HG03342 (cell line): ENCODE data around the gene ACTN1.
A peak's percentile ranks its signal among the peaks of the same experiment; 100 is the strongest.

Experiments used
- ATAC-seq: cut with Tn5 transposase; IDR thresholded peaks from one replicate; pipeline ENCODE4 v1.9.1; 2021; ENCODE audit warnings: mild to moderate bottlenecking, moderate library complexity; ENCODE audit not compliant: unreplicated experiment

Gene ACTN1

DNA sequence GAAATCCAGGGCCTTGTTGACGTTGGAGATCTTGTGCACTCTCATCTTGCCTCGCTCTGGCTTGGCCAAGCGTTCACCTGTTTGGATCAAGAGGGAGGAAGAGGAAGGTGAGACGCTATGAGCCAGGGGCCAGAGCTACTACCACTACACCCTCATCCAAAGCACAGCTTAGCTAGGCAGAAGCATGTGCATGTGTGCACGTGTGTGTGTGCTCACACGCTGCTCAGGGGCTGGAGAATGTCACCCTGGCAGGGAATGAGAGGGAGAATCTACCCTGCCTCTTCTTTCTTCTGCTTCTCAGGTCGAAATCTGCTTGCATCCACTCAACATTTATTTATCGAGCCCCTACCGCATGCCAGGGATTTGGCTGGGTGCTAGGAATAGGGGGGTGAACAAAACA lies 58.1 kb downstream of the ACTN1 start:
- no peak for ATAC-seq

DNA sequence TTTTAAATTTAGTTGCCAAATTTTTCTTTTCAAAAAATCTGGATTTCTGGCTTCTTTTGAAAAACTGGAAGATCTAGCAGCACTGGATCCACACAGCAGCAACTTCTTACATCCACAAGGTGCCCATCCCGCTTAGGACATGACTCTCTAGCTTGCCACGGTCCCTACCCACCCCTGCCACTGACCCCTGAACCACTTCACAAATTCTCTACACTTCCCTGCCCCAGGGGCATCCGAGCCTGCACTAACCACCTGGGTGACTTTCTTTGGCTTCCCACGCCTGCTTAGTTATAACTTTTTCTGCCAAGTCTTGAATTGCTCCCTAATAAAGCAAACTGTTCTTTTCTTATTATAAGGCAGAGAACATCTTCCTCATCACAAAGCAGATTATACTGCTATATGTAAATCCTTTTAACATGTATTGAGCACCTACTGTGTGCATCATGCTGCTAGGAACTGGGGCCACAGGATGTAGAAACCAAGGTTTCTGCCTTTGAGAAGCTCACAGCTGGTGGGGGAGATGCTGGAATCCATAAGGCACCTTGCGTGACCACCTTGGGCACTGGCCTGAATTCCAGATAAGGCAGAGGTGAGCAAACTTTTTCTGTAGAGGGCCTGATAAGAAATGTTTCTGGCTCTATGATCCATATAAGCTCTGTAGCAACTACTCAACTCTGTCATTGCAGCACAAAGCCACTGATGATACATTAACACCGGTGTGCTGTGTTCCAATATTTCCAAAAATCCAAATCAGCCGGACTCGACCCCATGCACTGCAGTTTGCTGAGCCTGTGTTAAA lies 59.8 kb downstream of the ACTN1 start:
- no peak for ATAC-seq

DNA sequence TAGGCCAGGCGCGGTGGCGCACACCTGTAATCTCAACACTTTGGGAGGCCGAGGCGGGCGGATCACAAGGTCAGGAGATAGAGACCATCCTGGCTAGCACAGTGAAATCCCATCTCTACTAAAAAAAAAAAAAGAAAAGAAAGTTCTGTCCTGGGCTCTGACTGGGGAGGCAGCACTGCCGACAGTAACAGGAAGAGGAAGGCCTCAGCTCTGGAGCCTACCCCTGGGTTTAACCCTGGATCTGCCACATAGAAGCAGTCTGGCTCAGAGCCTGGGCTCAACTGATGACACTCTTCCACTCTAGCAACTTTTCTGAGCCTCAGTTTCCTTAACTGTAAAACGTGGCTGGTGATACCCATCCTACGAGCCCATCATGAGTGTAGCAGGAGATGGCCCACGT lies 60.5 kb downstream of the ACTN1 start:
- no peak for ATAC-seq

DNA sequence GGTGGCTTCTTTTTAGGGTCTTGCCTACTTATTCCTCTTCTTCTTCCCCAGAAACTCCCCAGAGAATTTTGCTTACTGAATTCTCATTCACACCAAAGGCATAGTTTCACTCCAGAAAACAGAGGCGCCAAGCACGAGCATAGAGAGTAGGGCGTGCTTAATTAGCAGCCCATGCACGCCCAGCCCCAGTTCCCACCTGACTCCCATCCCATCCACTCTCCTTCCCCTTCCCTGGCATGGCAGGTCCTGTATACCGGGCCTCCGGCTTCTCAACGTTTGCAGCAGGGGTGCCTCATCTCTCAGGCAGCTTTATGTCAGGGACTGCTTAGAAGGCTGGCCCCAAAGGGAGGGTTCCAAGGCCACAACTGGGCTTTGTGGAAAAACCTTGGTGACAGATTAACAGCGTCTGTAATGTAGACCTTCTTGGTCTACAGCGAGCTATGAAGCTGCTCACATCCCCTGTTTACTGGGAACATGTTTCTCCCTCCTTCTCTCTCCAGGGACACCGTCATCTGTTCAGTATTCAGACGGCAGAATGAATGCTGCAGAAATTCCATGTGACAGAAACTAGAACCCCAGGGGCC lies 62.7 kb downstream of the ACTN1 start:
- no peak for ATAC-seq

DNA sequence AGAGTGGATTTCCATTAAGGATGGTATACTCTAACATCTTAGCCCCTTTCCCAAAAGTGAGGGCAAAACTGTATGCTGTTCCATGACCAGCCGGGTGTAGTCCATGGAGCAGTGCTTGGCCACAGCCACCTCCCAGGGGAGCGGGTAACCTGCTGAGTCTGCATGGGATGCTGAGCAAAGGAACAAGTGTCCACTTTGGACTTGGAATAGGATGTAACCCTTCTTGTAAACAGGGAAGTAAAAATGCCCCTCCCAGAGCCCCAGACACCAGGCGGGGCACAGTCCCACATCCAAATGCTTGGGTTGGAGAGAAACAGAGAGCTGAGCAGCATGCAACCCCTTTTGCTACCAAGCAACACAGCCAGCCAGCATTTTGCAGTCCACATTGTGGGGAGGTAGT lies 65.6 kb downstream of the ACTN1 start:
- no peak for ATAC-seq

DNA sequence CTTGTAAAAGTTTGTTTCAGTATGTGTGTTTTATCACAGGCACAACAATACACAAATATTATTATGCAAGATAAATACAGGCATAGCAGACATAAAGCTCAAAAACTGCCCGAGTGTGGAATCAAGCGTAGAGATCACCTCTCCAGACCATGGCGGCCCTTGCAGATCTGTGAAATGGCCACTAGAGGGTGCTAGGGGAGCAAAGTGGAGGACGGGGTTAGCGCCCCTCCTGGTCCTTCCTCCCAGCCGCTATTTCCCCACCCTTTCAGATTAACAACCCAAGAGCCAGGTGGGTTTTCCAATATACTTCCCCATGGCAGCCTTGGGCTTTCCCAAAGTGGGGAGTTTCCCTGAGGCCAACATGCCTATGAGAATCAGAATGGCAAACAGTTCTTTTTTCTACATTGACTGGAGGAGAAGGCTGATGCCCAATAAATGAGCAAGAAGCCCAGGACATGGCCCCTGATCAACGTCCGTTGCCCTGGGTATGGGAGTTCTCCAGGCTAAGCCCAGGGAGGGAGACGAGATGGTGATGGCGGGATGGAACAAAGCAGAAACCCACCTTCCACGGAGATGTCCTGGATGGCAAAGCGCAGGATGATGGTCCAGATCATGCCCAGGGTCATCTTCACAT lies 67.4 kb downstream of the ACTN1 start:
- ATAC-seq = peak; percentile 82

DNA sequence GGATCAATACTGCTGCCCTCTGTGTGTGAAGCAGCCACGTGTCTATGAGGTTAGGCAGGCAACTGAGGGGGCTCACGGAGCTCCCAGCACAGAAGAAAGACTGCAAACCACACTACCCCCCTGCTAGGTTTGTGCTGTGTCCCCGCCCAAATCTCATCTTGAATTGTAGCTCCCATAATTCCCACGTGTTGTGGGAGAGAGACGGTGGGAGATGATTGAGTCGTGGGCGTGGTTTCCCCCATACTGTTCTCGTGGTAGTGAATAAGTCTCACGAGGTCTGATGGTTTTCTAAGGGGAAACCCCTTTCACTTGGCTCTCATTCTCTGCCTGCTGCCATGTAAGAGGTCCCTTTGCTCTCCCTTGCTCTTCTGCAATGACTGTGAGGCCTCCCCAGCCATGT lies 68.6 kb downstream of the ACTN1 start:
- ATAC-seq = no peak

DNA sequence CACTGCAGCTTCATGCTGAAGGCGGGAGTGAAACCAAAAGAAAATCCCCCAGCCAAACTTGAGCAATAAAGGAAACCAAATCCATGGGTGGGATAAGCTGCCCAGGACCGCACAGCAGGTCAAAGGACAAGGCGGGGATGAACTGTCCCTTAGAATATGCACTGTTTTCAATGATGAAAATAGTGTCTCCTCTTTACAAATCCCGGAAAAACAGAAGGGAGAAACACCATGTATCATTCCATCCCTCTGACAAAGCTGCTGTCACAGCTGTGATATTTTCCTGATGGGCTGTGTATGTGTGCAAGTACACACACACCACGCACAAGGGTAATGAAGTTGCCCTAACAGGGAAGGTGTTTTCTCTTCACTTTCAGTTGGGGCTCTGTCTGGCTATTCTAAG lies 70.3 kb downstream of the ACTN1 start:
- ATAC-seq = no peak

DNA sequence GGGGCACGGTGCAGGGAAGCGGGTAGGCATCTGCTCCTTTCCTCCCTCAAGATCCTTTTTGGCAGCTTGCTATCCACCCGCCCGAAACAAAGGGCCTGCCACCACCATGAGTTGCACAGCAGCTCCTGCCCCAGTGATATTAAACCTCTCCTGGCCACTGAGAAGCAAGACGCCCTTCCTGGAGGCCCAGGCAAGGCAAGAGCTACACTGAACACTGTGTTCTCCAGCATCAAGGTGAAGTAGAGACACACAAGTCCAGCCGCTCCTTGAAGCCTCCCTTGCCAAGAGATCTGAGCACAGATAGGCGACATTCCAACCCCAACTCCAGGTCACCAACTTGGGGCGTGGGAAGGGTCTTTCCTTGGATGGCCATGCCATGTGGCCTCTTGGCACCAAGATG lies 70.9 kb downstream of the ACTN1 start:
- ATAC-seq = no peak

DNA sequence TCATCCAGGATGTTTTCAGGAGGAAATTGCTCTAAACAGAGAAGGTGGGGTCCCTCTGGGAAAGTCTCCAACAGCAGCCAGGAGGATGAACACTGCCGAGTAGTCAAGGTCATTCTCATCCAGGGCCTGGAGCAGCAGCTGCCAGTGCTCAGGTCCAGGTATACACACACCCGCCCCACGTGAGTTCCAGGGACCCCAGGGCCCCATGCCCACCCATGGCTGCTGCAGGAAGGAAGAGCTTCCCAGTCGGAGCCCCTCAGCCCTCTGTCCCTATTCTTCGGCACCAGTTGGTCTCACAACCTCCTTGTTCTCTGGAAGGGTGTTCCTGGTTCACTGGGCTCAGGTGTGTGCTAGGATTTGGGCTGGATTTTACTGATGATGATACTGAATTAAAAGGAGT lies 72.7 kb downstream of the ACTN1 start:
- no peak for ATAC-seq

DNA sequence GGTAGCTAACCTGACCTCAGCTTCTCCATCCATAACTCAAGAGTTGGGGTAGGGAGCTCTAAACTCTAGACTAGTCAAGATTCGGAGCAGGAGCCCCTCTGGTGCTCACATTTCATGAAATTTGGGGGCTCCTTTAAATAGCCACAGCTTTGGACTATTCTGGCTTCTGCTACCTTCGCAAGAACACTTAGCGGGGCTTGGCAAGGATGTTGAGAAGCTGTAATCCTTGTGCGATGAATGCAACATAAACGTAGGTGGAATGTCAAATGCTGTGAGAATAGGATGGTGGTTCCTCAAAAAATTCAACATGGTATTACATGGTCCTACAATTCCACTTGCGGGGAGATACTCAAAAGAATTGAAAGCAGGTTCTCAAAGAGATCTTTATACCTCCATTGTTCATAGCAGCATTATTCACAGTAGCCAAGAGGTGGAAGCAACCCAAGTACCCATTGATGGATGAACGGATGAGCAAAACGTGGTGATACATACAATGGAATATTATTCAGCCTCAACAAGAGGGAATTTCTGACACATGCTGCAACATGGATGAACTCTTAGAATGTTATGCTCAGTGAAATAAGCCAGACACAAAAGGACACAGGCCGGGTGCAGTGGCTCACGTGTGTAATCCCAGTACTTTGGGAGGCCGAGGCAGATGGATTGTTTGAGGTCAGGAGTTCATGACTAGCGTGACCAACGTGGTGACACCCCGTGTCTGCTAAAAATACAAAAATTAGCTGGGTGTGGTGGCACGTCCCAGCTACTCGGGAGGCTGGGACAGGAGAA lies 73.8 kb downstream of the ACTN1 start:
- ATAC-seq = no peak

DNA sequence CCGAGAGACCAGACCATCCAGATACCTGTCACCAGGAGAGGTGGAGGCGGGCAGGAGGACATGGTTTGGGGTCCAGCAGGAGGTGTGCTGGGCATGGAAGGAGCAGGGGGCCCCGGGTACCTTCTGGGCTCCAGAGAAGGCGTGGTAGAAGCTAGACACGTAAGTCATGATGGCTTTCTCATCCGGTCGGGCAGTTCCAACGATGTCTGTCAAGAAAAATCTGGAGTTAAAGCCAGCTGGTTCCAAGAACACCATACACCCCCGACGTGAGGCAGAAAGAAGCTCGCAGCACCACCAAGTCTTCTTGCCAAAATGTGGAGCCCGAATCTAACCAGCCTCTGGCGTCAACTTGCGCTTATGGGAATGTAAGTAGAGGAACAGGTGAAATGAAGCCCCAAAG lies 76.7 kb downstream of the ACTN1 start:
- no peak for ATAC-seq

DNA sequence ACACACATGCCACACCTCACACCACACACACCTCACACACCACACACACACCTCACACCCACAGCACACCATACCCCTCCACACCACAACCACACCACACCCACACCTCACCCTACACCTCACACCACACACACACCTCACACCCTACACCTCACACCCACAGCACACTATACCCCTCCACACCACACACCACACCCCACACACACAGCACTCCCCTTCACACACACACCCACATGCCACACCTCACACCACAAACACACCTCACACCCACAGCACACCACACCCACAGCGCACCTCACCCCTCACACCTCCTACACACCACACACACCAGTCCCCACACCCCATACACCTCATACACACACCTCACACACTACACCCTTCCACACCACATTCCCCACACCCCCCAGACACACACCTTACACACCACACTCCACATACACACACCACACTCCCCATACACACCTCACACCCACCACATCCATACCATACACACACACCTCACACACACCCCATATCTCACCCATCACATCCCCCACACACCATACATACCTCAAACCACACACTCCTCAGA lies 80.0 kb downstream of the ACTN1 start:
- no peak for ATAC-seq

DNA sequence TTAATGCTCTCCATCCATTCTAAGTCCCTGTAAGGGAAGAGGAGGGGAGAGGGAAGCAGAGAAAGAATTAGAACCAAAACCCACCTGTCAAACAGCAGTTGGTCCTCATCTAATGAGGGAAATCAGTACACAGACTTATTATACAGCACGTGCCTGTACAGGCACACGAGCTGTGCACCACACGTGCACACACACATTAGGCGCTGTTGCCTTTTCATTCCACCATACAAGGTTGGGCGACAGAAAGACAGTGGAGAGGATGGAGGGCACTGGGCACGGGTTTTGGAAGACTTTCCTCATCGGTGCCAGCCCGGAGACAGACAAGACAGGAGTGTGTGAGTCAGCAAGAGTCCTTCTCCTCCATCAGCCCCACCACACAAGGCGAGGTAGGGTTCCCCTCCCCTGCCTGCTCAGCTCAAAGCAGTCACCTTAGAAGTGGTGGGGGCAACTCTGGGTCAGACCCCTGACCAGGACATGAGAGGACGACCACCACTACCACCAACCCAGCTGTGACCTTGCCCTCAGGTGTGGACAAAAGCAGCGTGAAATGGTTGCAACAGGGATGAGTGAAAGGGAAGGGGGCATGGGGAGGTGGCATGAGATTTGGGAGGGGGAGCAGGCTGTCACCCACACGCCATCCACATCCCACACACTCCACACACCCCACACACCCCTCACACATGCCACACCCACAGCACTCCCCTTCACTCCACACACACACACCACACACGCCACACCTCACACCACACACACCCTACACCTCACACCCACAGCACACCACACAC lies 80.7 kb downstream of the ACTN1 start:
- ATAC-seq = no peak

DNA sequence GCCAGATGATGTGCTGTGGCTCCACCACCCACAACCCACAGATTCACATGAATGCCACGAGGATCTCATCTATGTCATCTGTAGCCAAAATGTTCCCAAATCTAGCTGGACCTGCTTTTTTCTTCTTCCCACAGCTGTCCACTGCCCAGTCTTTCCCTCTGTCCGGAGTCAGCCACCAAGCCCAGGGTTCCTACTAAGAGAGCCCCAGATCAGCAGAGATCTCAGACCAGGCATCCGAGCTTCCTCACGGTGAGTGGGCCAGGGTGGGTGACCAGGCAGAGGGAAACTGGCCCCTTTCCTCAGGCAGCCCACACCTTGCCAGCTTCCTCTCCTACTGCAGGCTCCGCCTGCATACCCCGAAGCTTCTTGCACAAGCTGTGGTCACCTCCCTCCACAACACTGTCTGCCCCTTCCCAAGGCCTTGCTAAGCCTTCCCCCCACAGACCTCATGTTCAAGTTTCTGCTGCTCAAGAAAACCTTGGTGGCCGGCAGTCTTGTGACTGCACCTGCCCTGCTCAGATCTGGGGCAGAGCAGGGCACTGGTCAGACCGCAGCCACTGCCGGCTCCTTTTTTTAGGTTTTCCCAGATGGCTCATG lies 81.4 kb downstream of the ACTN1 start:
- ATAC-seq = no peak

DNA sequence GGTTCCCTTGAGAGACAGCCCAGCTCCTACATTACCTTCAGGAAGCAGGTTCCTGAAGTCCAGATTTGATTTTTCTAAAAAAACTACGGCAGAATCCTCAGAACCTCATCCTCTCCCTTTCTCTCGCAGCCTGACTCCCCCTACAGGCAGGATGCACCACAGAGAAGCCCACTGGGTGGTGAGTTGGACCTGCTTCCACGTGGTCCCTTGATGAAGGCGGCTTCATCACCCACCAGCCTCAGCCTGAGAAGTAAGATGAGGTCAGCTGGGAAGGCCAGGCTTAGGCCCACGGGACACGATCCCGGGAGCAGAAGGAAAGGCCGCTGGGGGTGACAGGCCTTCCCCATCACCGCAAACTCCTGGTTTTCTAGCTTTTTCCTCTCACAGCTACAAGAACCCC lies 83.0 kb downstream of the ACTN1 start:
- ATAC-seq = no peak

DNA sequence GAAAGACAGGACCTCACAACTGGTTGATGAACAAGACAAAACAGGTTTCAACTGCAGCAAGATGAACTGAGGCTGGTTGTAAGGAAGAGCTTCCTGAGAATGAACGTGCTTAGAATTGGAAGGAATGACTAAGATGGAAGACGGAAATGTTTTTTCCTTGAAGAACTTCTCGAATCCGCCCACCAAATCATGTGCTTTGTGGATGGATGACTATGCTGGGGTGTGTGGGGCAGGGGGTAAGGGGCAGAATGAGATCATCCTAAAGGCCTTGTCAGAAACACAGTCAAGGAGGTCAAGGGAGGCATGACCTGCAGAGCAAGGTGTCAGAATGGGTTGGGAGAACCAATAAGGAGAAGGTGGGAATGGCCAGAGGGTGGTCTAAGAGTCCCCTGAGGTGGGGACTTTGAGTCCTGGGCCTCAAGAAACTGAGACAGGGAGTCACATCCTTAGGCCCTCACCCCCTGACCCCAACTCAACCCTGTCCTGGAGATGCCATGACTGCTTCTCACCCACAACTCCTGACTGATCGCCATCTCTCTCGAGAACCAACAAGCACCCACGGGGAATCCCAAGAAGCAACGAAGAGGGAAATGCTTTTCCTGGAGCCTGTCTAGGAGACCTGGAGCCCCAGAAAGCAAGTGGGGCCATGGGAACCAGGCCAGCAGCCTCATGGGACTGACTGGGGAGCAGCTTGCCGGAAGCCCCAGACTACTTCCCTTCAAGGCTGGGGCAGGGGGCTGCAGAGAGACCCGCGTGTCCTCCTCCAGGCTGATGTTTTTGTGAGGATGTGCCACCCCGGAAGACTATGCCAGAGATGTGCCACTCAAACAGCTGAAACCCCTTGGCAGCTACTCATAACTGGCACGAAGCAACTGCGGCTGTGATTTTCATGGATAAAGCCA lies 84.0 kb downstream of the ACTN1 start:
- no peak for ATAC-seq

DNA sequence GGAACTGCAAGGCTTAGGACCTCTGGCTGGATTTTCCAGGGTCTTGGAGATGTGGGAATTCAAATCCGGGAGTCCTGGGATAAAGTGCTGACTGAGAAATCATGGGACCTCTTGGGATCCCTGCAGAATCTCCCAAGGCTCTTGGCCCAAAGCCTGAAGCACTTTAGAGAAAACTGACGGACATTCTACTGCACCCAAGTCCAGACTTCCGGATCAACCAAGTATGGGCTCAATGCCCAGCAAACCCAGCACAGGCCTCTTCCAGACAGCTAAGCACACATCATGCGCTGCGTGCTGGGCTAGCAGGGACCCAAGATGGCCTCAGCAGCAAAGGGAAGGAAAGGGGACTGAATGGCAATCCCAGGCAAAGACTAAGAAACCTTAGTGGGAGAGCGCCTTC lies 85.0 kb downstream of the ACTN1 start:
- ATAC-seq = no peak

DNA sequence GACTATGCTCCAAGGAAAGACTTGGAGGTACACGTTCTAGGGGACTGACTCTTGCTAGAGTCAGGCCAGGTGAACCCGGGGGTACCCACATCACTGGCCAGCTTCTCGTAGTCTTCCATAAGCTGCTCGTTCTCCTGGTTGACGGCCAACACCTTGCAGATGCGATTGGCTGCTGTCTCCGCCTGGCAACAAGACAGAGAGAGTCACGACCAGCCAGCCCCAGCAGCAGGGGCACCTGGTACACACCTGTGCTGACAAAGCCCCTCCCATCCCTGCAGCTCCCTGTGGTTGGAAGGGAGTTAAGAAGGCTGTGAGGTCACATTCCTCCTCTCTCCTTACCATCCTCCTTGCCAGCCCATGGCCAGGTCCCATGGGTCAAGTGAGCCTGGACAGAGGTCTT lies 85.5 kb downstream of the ACTN1 start:
- ATAC-seq = no peak
